Fibroblast of villous mesenchyme (primary cell): Measurements from ENCODE around the gene COX6A2. TPM values are rescaled to one million over a fixed set of nuclear protein-coding genes. Genes with fewer than 3 reads are reported as not detected.

Experiments used
- DNase-seq: peaks from one replicate; pipeline ENCODE4 v3.0.0-alpha.2; 2010; ENCODE audit warnings: low read depth
- H3K4me3 ChIP-seq: 2 replicates; pipeline ENCODE4 v1.5.1; 2011; ENCODE audit warnings: low read depth, mild to moderate bottlenecking, low read length
- CTCF ChIP-seq: IDR thresholded peaks from 2 replicates; pipeline ENCODE4 v1.5.1; 2012; ENCODE audit warnings: low read depth, mild to moderate bottlenecking, low read length; ENCODE audit not compliant: insufficient read depth
- total RNA-seq: library from RNA; depleted of rRNA; stranded (reverse); fragments of >200 nt; gene quantifications from 2 replicates; pipeline ENCODE4 v1.2.3, GENCODE V29; 2012

COX6A2 gene
- total RNA-seq, 1 donor, result not detected

GRCh38 chr16:31409433-31409832 is 18.7 kb downstream of the COX6A2 start:
- TF ChIP-seq CTCF, result no peak
- no peak overlapping the region for H3K4me3 ChIP-seq
- DNase-seq, result peak; percentile 71

- no peak for TF ChIP-seq CTCF
- no peak for DNase-seq
- H3K4me3 ChIP-seq, result no peak overlapping the region
Measured at GRCh38 chr16:31407406-31407805, 20.8 kb downstream of the COX6A2 start.

- DNase-seq, result peak; percentile 14
- H3K4me3 ChIP-seq, result peak overlapping the region; percentile 40
- no peak for TF ChIP-seq CTCF
Measured at GRCh38 chr16:31404353-31405064, 23.7 kb downstream of the COX6A2 start.

- TF ChIP-seq CTCF, result no peak
- peak overlapping the region; percentile 40 for H3K4me3 ChIP-seq
- DNase-seq, result no peak
Measured at GRCh38 chr16:31403590-31404352, 24.4 kb downstream of the COX6A2 start.

GRCh38 chr16:31402687-31403086 is 25.5 kb downstream of the COX6A2 start:
- no peak overlapping the region for H3K4me3 ChIP-seq
- DNase-seq, result peak; percentile 52
- no peak for TF ChIP-seq CTCF

- H3K4me3 ChIP-seq, result no peak overlapping the region
- no peak for DNase-seq
- no peak for TF ChIP-seq CTCF
Measured at GRCh38 chr16:31401436-31401835, 26.7 kb downstream of the COX6A2 start.

- H3K4me3 ChIP-seq, result no peak overlapping the region
- no peak for TF ChIP-seq CTCF
- no peak for DNase-seq
Measured at GRCh38 chr16:31400191-31400590, 28.0 kb downstream of the COX6A2 start.
